Measurements from ENCODE around the gene FASTKD3.

DNA sequence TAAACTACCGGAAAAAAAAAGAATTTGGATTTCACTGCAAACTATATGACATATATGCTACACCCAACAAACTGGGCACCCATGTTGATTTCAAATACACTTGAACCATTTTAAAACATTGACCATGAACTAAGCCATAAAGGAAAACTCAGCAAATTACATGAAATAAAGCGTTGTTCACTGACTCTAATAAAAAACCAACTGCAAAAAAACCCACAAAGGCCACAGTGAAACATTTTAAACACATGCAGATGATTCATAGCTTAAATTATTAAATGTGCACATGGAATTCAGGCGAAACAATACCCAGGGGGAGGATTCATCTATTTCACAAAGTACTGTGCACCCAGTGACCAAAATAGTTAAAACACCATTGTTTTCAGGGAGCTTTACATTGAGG lies 33.4 kb upstream of the FASTKD3 start:
- TF ChIP-seq, protein P1, sequence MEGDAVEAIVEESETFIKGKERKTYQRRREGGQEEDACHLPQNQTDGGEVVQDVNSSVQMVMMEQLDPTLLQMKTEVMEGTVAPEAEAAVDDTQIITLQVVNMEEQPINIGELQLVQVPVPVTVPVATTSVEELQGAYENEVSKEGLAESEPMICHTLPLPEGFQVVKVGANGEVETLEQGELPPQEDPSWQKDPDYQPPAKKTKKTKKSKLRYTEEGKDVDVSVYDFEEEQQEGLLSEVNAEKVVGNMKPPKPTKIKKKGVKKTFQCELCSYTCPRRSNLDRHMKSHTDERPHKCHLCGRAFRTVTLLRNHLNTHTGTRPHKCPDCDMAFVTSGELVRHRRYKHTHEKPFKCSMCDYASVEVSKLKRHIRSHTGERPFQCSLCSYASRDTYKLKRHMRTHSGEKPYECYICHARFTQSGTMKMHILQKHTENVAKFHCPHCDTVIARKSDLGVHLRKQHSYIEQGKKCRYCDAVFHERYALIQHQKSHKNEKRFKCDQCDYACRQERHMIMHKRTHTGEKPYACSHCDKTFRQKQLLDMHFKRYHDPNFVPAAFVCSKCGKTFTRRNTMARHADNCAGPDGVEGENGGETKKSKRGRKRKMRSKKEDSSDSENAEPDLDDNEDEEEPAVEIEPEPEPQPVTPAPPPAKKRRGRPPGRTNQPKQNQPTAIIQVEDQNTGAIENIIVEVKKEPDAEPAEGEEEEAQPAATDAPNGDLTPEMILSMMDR (conservative IDR thresholded peaks at IDR 0.05) = no peak
- no peak for TF ChIP-seq EZH2 (IDR thresholded peaks at IDR 0.05; ENCODE audit: low read depth)

Measured in PC-9 (cell line).